SK-N-SH treated with all-trans-retinoic acid at 6 μM for 48 hours (cell line): ENCODE results near the gene VMA21.

Experiments
- ARNTL ChIP-seq: fragments of 450-650 bp; formaldehyde crosslinking; IDR thresholded peaks from 2 replicates; pipeline ENCODE4 v1.5.0; 2020; ENCODE audit warnings: low read depth, mild to moderate bottlenecking, moderate library complexity, borderline replicate concordance
- BACH2 ChIP-seq: fragments of 250-450 bp; sonication (Bioruptor Pico); IDR thresholded peaks from 2 replicates; pipeline ENCODE4 v1.9.0; 2021; ENCODE audit warnings: mild to moderate bottlenecking, borderline replicate concordance
- CSRNP3 ChIP-seq: fragments of 250-450 bp; sonication (Bioruptor Pico); IDR thresholded peaks from 2 replicates; pipeline ENCODE4 v1.5.1; 2021; ENCODE audit warnings: mild to moderate bottlenecking, moderate library complexity
- ESRRG ChIP-seq: fragments of 250-450 bp; sonication (Bioruptor Pico); IDR thresholded peaks from 2 replicates; pipeline ENCODE4 v1.6.1; 2021; ENCODE audit warnings: mild to moderate bottlenecking
- GLIS3 ChIP-seq: fragments of 250-450 bp; sonication (Bioruptor Pico); IDR thresholded peaks from 2 replicates; pipeline ENCODE4 v1.5.0; 2020; ENCODE audit warnings: mild to moderate bottlenecking, moderate library complexity
- OSR1 ChIP-seq: fragments of 250-450 bp; sonication (Bioruptor Pico); IDR thresholded peaks from 2 replicates; pipeline ENCODE4 v1.8.0; 2022; ENCODE audit warnings: moderate library complexity, mild to moderate bottlenecking, inconsistent platforms
- PPARA ChIP-seq: fragments of 250-450 bp; sonication (Bioruptor Pico); IDR thresholded peaks from 2 replicates; pipeline ENCODE4 v1.5.0; 2020; ENCODE audit warnings: mild to moderate bottlenecking, borderline replicate concordance
- RARB ChIP-seq: fragments of 250-450 bp; sonication (Bioruptor Pico); IDR thresholded peaks from 2 replicates; pipeline ENCODE4 v1.8.0; 2021; ENCODE audit warnings: mild to moderate bottlenecking, moderate library complexity
- SNAI2 ChIP-seq: fragments of 250-450 bp; sonication (Bioruptor Pico); IDR thresholded peaks from 2 replicates; pipeline ENCODE4 v1.5.0; 2020; ENCODE audit warnings: mild to moderate bottlenecking, moderate library complexity
- TCF4 ChIP-seq: fragments of 250-450 bp; sonication (Bioruptor Pico); IDR thresholded peaks from 2 replicates; pipeline ENCODE4 v1.8.0; 2021; ENCODE audit warnings: mild to moderate bottlenecking, moderate library complexity, borderline replicate concordance
- ZFP3 ChIP-seq: fragments of 250-450 bp; sonication (Bioruptor Pico); IDR thresholded peaks from 2 replicates; pipeline ENCODE4 v1.5.0; 2020; ENCODE audit warnings: mild to moderate bottlenecking, moderate library complexity
- ZFP30 ChIP-seq: fragments of 450-650 bp; formaldehyde crosslinking; IDR thresholded peaks from 2 replicates; pipeline ENCODE4 v1.5.0; 2022; ENCODE audit warnings: mild to moderate bottlenecking, moderate library complexity
- ZNF70 ChIP-seq: fragments of 450-650 bp; formaldehyde crosslinking; IDR thresholded peaks from 2 replicates; pipeline ENCODE4 v1.5.0; 2020; ENCODE audit warnings: mild to moderate bottlenecking, moderate library complexity
- ZNF8 ChIP-seq: fragments of 450-650 bp; formaldehyde crosslinking; IDR thresholded peaks from 2 replicates; pipeline ENCODE4 v1.5.0; 2020; ENCODE audit warnings: mild to moderate bottlenecking, moderate library complexity

DNA sequence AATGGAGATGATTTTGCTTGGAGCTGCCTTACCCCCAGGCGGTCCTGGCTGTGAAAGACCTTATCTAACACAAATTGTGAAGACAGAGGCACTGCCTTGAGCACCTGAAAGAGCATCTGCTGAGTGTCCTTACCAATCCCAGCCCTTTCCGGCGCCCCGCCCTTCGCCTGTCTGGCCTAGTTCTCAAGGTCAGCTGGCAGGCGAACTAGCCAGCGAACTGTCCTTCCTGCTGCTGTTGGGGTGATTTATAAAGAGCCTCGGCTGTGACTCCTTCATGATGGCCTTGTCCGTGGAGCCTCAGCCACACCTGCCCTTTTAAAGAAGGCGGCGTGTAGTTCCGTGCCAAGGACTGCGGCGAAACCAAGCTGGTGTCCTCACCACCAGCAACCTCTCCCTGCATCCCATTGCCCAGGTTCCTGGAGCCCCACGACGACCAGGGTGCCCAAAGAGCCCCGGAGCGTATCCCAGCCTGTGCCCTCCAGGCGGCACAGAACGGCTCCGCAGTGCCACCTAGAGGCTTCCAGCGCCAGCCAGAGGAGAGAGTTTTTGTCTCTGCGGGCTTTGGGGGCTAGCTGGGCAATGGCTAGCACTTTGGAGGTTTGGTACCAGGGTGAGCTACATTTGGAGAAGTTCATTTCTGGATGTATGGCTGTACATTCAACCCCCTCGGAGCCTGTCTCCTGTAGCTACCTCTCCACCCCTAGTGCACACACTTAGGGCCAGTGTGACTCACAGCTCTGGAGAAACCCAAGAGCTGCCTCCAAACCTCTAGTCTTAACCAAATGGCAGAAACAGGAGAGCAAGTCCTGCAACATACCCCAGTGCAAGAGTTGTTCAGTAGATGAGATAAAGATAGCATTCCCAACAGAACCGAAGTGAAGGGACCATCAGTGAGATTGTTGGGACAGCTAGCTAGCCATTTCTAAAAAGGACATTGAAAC is 36.8 kb upstream of the VMA21 start:
- TF ChIP-seq TCF4 (CRISPR knock-in tag) = no peak
- no peak for TF ChIP-seq ESRRG (CRISPR knock-in tag)
- TF ChIP-seq OSR1 (CRISPR knock-in tag) = no peak
- no peak for TF ChIP-seq ZFP3 (CRISPR knock-in tag)
- TF ChIP-seq RARB (CRISPR knock-in tag) = no peak
- TF ChIP-seq ZFP30 = no peak
- no peak for TF ChIP-seq ZNF8 (CRISPR knock-in tag)
- TF ChIP-seq SNAI2 = no peak
- TF ChIP-seq CSRNP3 = no peak
- no peak for TF ChIP-seq PPARA
- no peak for TF ChIP-seq ARNTL (CRISPR knock-in tag)
- no peak for TF ChIP-seq ZNF70 (CRISPR knock-in tag)
- no peak for TF ChIP-seq GLIS3 (CRISPR knock-in tag)
- TF ChIP-seq BACH2 (CRISPR knock-in tag) = no peak
